Neural progenitor cell (in vitro differentiated cells): Measurements from ENCODE around the gene NR4A2.

ENCODE experiments used
- CTCF ChIP-seq: fragments of 200-600 bp; sonication (generic); IDR thresholded peaks from 2 replicates; pipeline ENCODE4 v1.5.1; 2017; ENCODE audit warnings: antibody characterized with exemption, mild to moderate bottlenecking
- EZH2 ChIP-seq: fragments of 200-600 bp; sonication (generic); IDR thresholded peaks from 2 replicates; pipeline ENCODE4 v1.6.1; 2017; ENCODE audit warnings: antibody characterized with exemption, mild to moderate bottlenecking, moderate library complexity

GRCh38 chr2:156320486-156321098, 11.9 kb downstream of the NR4A2 start:
- TF ChIP-seq EZH2 (no peak), CTCF (no peak)
